ENCODE measurements around the gene TRAPPC2B.

Gene TRAPPC2B

GRCh38 chr19:57362419-57362818, 932 bp upstream of the TRAPPC2B start:
- Histone ChIP-seq H3K27ac (ENCODE audit: extremely low read depth, low read depth, low read length) (peak overlapping the region; percentile 43; the same call in 1 of the 2 replicates), H3K4me3 (ENCODE audit: low read depth, low read length) (peak overlapping the region; percentile 86), H3K4me1 (ENCODE audit: control insufficient read depth, insufficient read depth, low read length) (peaks cover 4% of the 10 kb centered on the region; the same call in 1 of the 2 replicates), H3K9me3 (ENCODE audit: control insufficient read depth, insufficient read depth, low read depth, low read length) (no peaks in the 10 kb centered on the region), H3K36me3 (ENCODE audit: control insufficient read depth in 2 of 2, insufficient read depth in 1 of 2, low read length in 2 of 2) (peaks cover 11 to 19% of the 10 kb centered on the region in 2 experiments)
- CTCF ChIA-PET: no interaction called here
- POLR2A ChIA-PET: interaction anchor here (0.6 to 2.2 kb wide), 9 partner anchors 8 to 788 kb away, joined by 3 to 29 read pairs (median 4); partner anchors contain the start of genes ZNF304, ZNF329, ZNF548 and ZNF552
- TF ChIP-seq CTCF (tag by site-specific recombination; IDR thresholded peaks at IDR 0.05) (no peak), ZNF157 (tag by site-specific recombination; IDR thresholded peaks at IDR 0.05) (no peak), RBAK (tag by site-specific recombination; IDR thresholded peaks at IDR 0.05) (no peak), SCRT2 (tag by site-specific recombination; IDR thresholded peaks at IDR 0.05) (no peak), ZXDB (tag by site-specific recombination; IDR thresholded peaks at IDR 0.05) (no peak), BCL11B (tag by site-specific recombination; IDR thresholded peaks at IDR 0.05; ENCODE audit: low read depth) (no peak), ZNF776 (tag by site-specific recombination; IDR thresholded peaks at IDR 0.05; ENCODE audit: borderline replicate concordance) (no peak), ZNF16 (tag by site-specific recombination; IDR thresholded peaks at IDR 0.05; ENCODE audit: low read depth) (no peak), SALL2 (tag by site-specific recombination; IDR thresholded peaks at IDR 0.05; ENCODE audit: borderline replicate concordance) (no peak), ZNF677 (tag by site-specific recombination; IDR thresholded peaks at IDR 0.05) (no peak), ZNF404 (tag by site-specific recombination; IDR thresholded peaks at IDR 0.05) (no peak), SCRT1 (tag by site-specific recombination; IDR thresholded peaks at IDR 0.05; ENCODE audit: borderline replicate concordance) (no peak), ZNF670 (tag by site-specific recombination; IDR thresholded peaks at IDR 0.05; ENCODE audit: low read depth) (no peak), ZNF585B (tag by site-specific recombination; IDR thresholded peaks at IDR 0.05) (no peak), PRDM10 (tag by site-specific recombination; IDR thresholded peaks at IDR 0.05) (no peak), ZNF354C (tag by site-specific recombination; IDR thresholded peaks at IDR 0.05; ENCODE audit: borderline replicate concordance, low read depth) (no peak), KLF7 (tag by site-specific recombination; IDR thresholded peaks at IDR 0.05; ENCODE audit: borderline replicate concordance) (no peak), WT1 (tag by site-specific recombination; IDR thresholded peaks at IDR 0.05) (no peak), ZNF501 (tag by site-specific recombination; IDR thresholded peaks at IDR 0.05) (no peak), ZNF449 (tag by site-specific recombination; IDR thresholded peaks at IDR 0.05) (no peak)
